T follicular helper cell (primary cell): Measurements from ENCODE around the gene PRPF31.
A peak's percentile ranks its signal among the peaks of the same experiment; 100 is the strongest.
"Not testable (repeated sequence)": the region's sequence is repeated elsewhere in the genome, so short reads cannot be mapped to it uniquely, and the experiment has no call there.

Experiments used
- DNase-seq: peaks from one replicate; pipeline ENCODE4 v3.0.0-alpha.2; 2020; ENCODE audit warnings: low read depth

The PRPF31 gene

GRCh38 chr19:54164369-54165068, 49.0 kb downstream of the PRPF31 start:
- no peak for DNase-seq

GRCh38 chr19:54165222-54165621, 49.7 kb downstream of the PRPF31 start:
- DNase-seq, result no peak

GRCh38 chr19:54168174-54168917, 52.8 kb downstream of the PRPF31 start:
- peak; percentile 82 for DNase-seq

- DNase-seq, result no peak
Observed at GRCh38 chr19:54169149-54169740, 53.7 kb downstream of the PRPF31 start.

GRCh38 chr19:54171736-54172431, 56.3 kb downstream of the PRPF31 start:
- not testable (repeated sequence) for DNase-seq

- DNase-seq, result no peak
Observed at GRCh38 chr19:54172471-54173358, 57.2 kb downstream of the PRPF31 start, which contains the start of gene TMC4. Gene TMC4, minus strand, starts transcription at chr19:54173160. Its CDS starts 43 bp downstream, at chr19:54173117.

DNA sequence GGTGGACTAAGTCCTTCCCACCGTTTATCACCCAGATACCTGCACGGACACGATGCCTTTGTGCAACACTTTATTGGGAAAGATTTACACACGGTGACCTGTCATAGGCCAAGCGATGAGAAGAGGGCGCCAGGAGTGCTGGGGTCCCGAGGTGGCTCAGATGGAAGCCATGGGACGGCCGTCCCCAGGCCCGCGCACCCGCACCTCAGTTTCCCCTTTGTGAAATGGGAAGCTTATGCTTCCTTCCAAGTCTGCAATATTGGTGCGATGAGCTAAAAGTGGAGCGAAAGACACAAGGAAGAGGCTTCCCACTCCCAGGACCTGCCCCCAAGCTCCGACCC, 57.8 kb downstream of the PRPF31 start:
- DNase-seq, result no peak

GRCh38 chr19:54173951-54174834, 58.6 kb downstream of the PRPF31 start:
- DNase-seq, result no peak

DNA sequence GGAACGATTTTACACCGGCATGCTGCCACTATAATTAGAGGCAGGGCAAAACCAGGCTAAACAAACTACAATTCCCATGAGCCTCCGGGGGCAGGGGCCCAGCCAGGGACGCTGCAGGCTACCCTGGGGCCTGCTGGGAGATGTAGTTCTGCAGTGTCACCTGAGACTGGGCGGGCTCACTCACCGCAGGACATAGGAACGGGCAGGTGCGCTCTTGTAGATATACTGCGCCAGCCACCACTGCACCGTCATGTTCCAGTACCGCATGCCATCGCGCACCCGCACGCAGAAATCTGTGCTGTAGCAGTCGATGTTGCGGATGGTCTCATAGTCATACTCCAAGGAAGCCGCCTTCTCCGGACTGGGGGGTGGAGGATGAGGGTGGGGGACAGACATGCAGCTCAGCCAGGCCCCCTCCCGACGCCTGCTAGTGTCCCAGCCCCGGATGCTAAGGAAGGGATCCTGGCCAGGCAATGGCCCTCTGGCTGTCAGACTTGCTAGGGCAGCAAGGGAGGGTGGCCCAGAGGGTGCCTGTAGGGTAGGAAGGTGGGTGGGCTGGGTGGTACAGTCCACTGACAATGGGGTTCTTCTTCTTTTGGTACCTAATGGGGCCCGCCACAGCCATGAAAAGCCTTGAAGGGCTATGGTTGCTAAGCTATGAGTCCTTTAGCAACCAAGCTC, 63.2 kb downstream of the PRPF31 start:
- DNase-seq, result no peak

DNA sequence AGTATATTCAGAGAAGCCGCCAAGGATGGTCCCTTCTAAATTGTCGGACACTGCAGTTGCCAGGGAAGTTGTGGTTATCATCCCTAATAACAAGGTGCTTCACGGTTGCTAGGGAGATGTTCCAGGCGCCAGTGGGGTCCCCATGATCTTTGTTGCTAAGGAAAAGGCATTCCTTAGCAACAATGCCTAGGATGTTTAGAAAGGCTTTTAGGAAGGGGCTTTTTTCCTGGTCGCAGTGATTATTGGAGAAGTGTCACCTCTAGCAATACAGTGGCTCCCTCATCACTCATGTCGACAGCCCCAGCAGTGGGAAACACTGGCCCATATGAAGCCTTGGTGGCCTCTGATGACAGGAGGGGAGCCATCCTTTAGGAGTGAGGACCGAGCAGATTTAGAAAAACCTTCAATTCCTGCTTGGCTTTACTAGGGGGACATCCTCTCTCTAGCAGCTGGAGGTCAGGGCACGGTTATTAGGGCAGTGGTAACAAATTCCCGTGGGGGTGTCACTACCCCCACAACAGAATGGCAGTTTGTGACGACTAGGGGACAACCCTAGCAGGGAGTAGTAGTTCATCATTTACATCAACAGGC, 63.8 kb downstream of the PRPF31 start:
- DNase-seq, result no peak

DNA sequence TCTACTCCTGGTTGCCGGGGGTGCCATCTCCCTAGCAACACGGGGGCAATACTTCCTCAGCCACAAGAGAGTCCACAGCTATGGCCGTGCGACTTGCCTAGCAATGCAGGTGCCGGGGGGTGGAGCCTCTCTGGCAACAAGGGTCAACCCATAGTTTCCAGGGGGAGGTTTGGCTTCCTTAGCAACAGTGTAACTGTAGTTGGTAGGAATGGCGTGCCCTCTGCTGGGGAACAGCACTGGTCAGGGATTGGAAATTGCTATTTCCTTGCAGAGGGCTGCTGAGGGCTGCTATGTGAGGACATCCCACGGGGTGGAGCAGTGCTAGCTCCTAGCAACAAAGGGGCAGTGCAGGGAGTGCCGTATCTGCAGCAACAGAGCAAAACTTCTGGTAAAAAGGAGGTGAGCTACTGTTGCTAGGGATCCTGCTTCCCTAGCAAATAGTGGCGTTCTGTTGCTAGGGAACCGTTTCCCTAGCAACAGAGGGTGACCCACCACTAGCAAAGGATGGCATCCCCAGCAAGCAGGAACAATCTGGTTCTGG, 64.4 kb downstream of the PRPF31 start:
- DNase-seq, result no peak

DNA sequence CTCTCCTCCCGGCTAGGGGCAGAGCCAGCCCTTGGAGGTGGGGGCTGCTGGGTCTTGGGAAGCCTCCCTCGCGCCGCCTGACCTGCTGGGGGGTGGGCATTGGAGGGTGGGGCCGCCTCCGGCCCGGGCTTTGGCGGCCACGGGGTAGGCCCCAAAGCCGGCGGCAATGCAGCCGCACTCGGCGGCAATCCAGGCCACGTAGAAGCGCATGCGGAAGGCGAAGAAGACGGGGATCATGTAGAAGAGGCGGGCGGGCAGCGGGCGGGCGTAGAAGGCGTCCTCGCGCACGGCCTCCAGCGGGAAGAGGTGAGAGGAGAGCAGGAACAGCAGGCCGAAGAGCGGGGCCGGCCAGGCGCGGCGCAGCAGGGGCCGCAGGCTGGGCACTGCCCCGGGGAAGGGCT, 65.1 kb downstream of the PRPF31 start:
- DNase-seq, result no peak
